Mammary epithelial cell (primary cell): ENCODE data around the gene PIK3C3.

Source experiments
- CTCF ChIP-seq, 2 donors: IDR thresholded peaks in 1 of 2; conservative IDR thresholded peaks in 1 of 2; 2 replicates each; pipeline ENCODE4 v1.5.1; 2011 to 2012; ENCODE audit warnings: inconsistent platforms in 2 of 2, low read length in 2 of 2, mild to moderate bottlenecking in 2 of 2, control low read depth in 1 of 2, low read depth in 1 of 2; ENCODE audit not compliant: insufficient read depth in 1 of 2; ENCODE audit errors: extremely low read depth in 1 of 2
- EZH2 ChIP-seq: IDR thresholded peaks from 2 replicates; pipeline ENCODE4 v1.6.1; 2012; ENCODE audit warnings: low read length, inconsistent platforms, borderline replicate concordance

DNA sequence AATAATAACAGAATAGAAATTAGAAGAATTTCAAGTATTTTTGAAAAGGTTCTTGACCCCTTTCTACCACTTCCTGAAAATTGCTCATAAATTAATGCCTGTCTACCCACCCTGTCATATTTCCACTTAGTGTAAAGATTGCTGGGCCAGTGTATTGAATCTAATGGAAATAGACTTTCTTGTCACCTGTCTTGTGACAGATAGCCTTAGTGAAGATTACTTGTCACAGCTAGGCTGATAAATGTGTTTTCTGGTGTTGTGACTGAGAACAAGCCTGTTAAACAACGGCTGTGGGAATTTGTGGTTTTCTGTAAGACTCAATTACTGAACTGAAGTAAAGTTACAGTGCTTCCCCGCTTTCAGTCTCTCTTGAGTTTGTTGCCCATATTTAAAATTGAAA is 37.0 kb downstream of the PIK3C3 start:
- no peak for TF ChIP-seq CTCF (conservative IDR thresholded peaks at IDR 0.05 in 1 of 2, IDR thresholded peaks at IDR 0.05 in 1 of 2; ENCODE audit: extremely low read depth in 1 of 2, insufficient read depth in 1 of 2, low read depth in 1 of 2, low read length in 2 of 2)
- TF ChIP-seq EZH2: no peak
